PC-9 (cell line): ENCODE results near the gene ADAM19. TPM values are rescaled to one million over a fixed set of nuclear protein-coding genes. Genes with fewer than 3 reads are reported as not detected.

ENCODE experiments used
- BruUV-seq: library from RNA; stranded (reverse); fragments of 400-500 nt; replicated peaks from 2 replicates; lab custom pipeline; 2021; lab: Mats Ljungman, UMichigan
- CTCF ChIA-PET: fragments of 300-600 bp; sonication (Branson Sonifier 250); formaldehyde crosslinking; loops from one replicate; lab custom pipeline; 2022; ENCODE audit warnings: antibody characterized with exemption; lab: Charles Lee
- POLR2A ChIA-PET: fragments of 300-600 bp; sonication (Branson Sonifier 250); formaldehyde crosslinking; loops from one replicate; lab custom pipeline; 2022; ENCODE audit warnings: antibody characterized with exemption; ENCODE audit not compliant: unreplicated experiment; lab: Charles Lee
- DNase-seq, 2 experiments: peaks; one replicate each; pipeline versions ENCODE4 v3.0.0 to v3.0.0-alpha.2; 2015 to 2022; ENCODE audit warnings: mixed read lengths in 1 of 2
- H2AFZ ChIP-seq: fragments of 200-600 bp; sonication (generic); 2 replicates; pipeline ENCODE4 v1.8.1; 2017; ENCODE audit warnings: antibody characterized with exemption
- H3F3A ChIP-seq: fragments of 200-600 bp; sonication (generic); 2 replicates; pipeline ENCODE4 v1.8.1; 2017; ENCODE audit warnings: antibody characterized with exemption, mild to moderate bottlenecking, low read depth; ENCODE audit not compliant: insufficient read depth
- H3K27ac ChIP-seq: fragments of 200-600 bp; sonication (generic); 2 replicates; pipeline ENCODE4 v1.6.1; 2016; ENCODE audit warnings: mixed run types
- H3K27me3 ChIP-seq: fragments of 200-600 bp; sonication (generic); 2 replicates; pipeline ENCODE4 v1.6.1; 2016; ENCODE audit warnings: low read depth, mixed run types; ENCODE audit not compliant: insufficient read depth
- H3K36me3 ChIP-seq: fragments of 200-600 bp; sonication (generic); 2 replicates; pipeline ENCODE4 v1.6.1; 2016; ENCODE audit warnings: low read depth, mixed run types
- H3K4me1 ChIP-seq: fragments of 200-600 bp; sonication (generic); replicated peaks from 2 replicates; pipeline ENCODE4 v1.6.1; 2016; ENCODE audit warnings: mixed run types; ENCODE audit not compliant: insufficient read depth
- H3K4me2 ChIP-seq: fragments of 200-600 bp; sonication (generic); 2 replicates; pipeline ENCODE4 v1.6.1; 2017; ENCODE audit warnings: mixed run types
- H3K4me3 ChIP-seq: fragments of 200-600 bp; sonication (generic); 2 replicates; pipeline ENCODE4 v1.6.1; 2016; ENCODE audit warnings: mixed run types
- H3K79me2 ChIP-seq: fragments of 200-600 bp; sonication (generic); 2 replicates; pipeline ENCODE4 v1.6.1; 2017; ENCODE audit warnings: low read depth, mixed run types
- H3K9me2 ChIP-seq: fragments of 200-600 bp; sonication (generic); 2 replicates; pipeline ENCODE4 v1.8.1; 2017; ENCODE audit warnings: mild to moderate bottlenecking; ENCODE audit not compliant: insufficient read depth
- H3K9me3 ChIP-seq: fragments of 200-600 bp; sonication (generic); 2 replicates; pipeline ENCODE4 v1.8.1; 2016; ENCODE audit warnings: low read depth; ENCODE audit not compliant: insufficient read depth
- H4K20me1 ChIP-seq: fragments of 200-600 bp; sonication (generic); 2 replicates; pipeline ENCODE4 v1.8.1; 2017; ENCODE audit not compliant: insufficient read depth
- CTCF ChIP-seq: fragments of 200-600 bp; sonication (generic); conservative IDR thresholded peaks from 2 replicates; pipeline ENCODE4 v1.6.1; 2017; ENCODE audit warnings: mixed run types, antibody characterized with exemption, mild to moderate bottlenecking, moderate library complexity
- EZH2 ChIP-seq: fragments of 200-600 bp; sonication (generic); IDR thresholded peaks from 2 replicates; pipeline ENCODE4 v1.8.0; 2017; ENCODE audit warnings: antibody characterized with exemption, low read depth
- intact Hi-C: fragments of 100-400 bp; cut with micrococcal nuclease; formaldehyde crosslinking; loops from one replicate; pipeline ENCODE4 v1.10.0; 2022; ENCODE audit not compliant: unreplicated experiment
- total RNA-seq: library from RNA; stranded (reverse); gene quantifications from 2 replicates; pipeline ENCODE4 v1.2.3, GENCODE V29; 2021

ADAM19 gene
- total RNA-seq, 1 experiment from 2014 or later: 7.6 TPM

GRCh38 chr5:157528036-157528632 lies 47.4 kb downstream of the ADAM19 start:
- no peaks in the 10 kb centered on the region for H4K20me1 ChIP-seq
- no peaks in the 10 kb centered on the region for H3F3A ChIP-seq
- no peaks in the 10 kb centered on the region for H3K36me3 ChIP-seq
- no peak for DNase-seq
- intact Hi-C loops: no loop called here
- POLR2A ChIA-PET: no interaction called here
- no peak overlapping the region for H3K4me2 ChIP-seq
- no peaks in the 10 kb centered on the region for H3K27me3 ChIP-seq
- no peak for TF ChIP-seq EZH2
- no peak for TF ChIP-seq CTCF
- H3K9me3 ChIP-seq: no peaks in the 10 kb centered on the region
- no peaks in the 10 kb centered on the region for H3K4me1 ChIP-seq
- no peaks in the 10 kb centered on the region for H3K79me2 ChIP-seq
- CTCF ChIA-PET: no interaction called here
- no peak overlapping the region for H3K4me3 ChIP-seq
- H3K9me2 ChIP-seq: no peaks in the 10 kb centered on the region
- no peak overlapping the region for H2AFZ ChIP-seq
- BruUV-seq: no TSS peak
- no peak overlapping the region for H3K27ac ChIP-seq

- no TSS peak for BruUV-seq
- no peaks in the 10 kb centered on the region for H4K20me1 ChIP-seq
- no peaks in the 10 kb centered on the region for H3K79me2 ChIP-seq
- no peaks in the 10 kb centered on the region for H3K36me3 ChIP-seq
- no peak overlapping the region for H2AFZ ChIP-seq
- DNase-seq: no peak
- no peak for TF ChIP-seq EZH2
- TF ChIP-seq CTCF: no peak
- H3K9me3 ChIP-seq: no peaks in the 10 kb centered on the region
- H3K4me2 ChIP-seq: no peak overlapping the region
- intact Hi-C loops: no loop called here
- no peak overlapping the region for H3K27ac ChIP-seq
- 0 out of 2 replicates have a peak, but pooled peaks cover 2% of the 10 kb centered on the region for H3F3A ChIP-seq
- no peaks in the 10 kb centered on the region for H3K27me3 ChIP-seq
- CTCF ChIA-PET: no interaction called here
- H3K4me3 ChIP-seq: no peak overlapping the region
- no peaks in the 10 kb centered on the region for H3K4me1 ChIP-seq
- POLR2A ChIA-PET: no interaction called here
- H3K9me2 ChIP-seq: no peaks in the 10 kb centered on the region
Observed at GRCh38 chr5:157524887-157525286, 50.7 kb downstream of the ADAM19 start.

- H3K9me2 ChIP-seq: no peaks in the 10 kb centered on the region
- no peak for TF ChIP-seq CTCF
- TF ChIP-seq EZH2: no peak
- H3K27me3 ChIP-seq: no peaks in the 10 kb centered on the region
- H3F3A ChIP-seq: 0 out of 2 replicates have a peak, but pooled peaks cover 2% of the 10 kb centered on the region
- no peaks in the 10 kb centered on the region for H3K36me3 ChIP-seq
- no TSS peak for BruUV-seq
- H4K20me1 ChIP-seq: no peaks in the 10 kb centered on the region
- no peak for DNase-seq
- intact Hi-C loops: no loop called here
- no peak overlapping the region for H3K27ac ChIP-seq
- H3K4me1 ChIP-seq: no peaks in the 10 kb centered on the region
- no peaks in the 10 kb centered on the region for H3K9me3 ChIP-seq
- H3K4me2 ChIP-seq: no peak overlapping the region
- no peaks in the 10 kb centered on the region for H3K79me2 ChIP-seq
- ChIA-PET POLR2A (no interaction called here), CTCF (no interaction called here)
- no peak overlapping the region for H2AFZ ChIP-seq
- H3K4me3 ChIP-seq: no peak overlapping the region
Observed at GRCh38 chr5:157523976-157524375, 51.6 kb downstream of the ADAM19 start.
